GM23248 (cell line): Measurements from ENCODE around the gene VSIG8. TPM values are rescaled to one million over a fixed set of nuclear protein-coding genes. Genes with fewer than 3 reads are reported as not detected.
A peak's percentile ranks its signal among the peaks of the same experiment; 100 is the strongest.

Experiments
- DNase-seq: peaks from one replicate; pipeline ENCODE4 v3.0.0-alpha.2; 2015
- H2AFZ ChIP-seq: fragments of 200-600 bp; sonication (generic); 2 replicates; pipeline ENCODE4 v1.6.1; 2016; ENCODE audit warnings: antibody characterized with exemption
- H3F3A ChIP-seq: fragments of 200-600 bp; sonication (generic); 2 replicates; pipeline ENCODE4 v1.6.1; 2016; ENCODE audit warnings: mild to moderate bottlenecking, antibody characterized with exemption, mixed run types; ENCODE audit not compliant: insufficient read depth
- H3K27ac ChIP-seq: fragments of 200-600 bp; sonication (generic); 2 replicates; pipeline ENCODE4 v1.5.1; 2016; ENCODE audit warnings: mild to moderate bottlenecking
- H3K27me3 ChIP-seq: fragments of 200-600 bp; sonication (generic); replicated peaks from 2 replicates; pipeline ENCODE4 v1.6.1; 2016; ENCODE audit warnings: mild to moderate bottlenecking; ENCODE audit not compliant: insufficient read depth
- H3K36me3 ChIP-seq: fragments of 200-600 bp; sonication (generic); 2 replicates; pipeline ENCODE4 v1.6.1; 2016; ENCODE audit warnings: low read depth, mild to moderate bottlenecking
- H3K4me1 ChIP-seq: fragments of 200-600 bp; sonication (generic); 2 replicates; pipeline ENCODE4 v1.6.1; 2016; ENCODE audit warnings: mild to moderate bottlenecking; ENCODE audit not compliant: insufficient read depth
- H3K4me2 ChIP-seq: fragments of 200-600 bp; sonication (generic); one replicate; pipeline ENCODE4 v1.6.1; 2016; ENCODE audit warnings: mild to moderate bottlenecking; ENCODE audit not compliant: unreplicated experiment
- H3K4me3 ChIP-seq: fragments of 200-600 bp; sonication (generic); 2 replicates; pipeline ENCODE4 v1.5.1; 2016; ENCODE audit warnings: mild to moderate bottlenecking
- H3K79me2 ChIP-seq: fragments of 200-600 bp; sonication (generic); 2 replicates; pipeline ENCODE4 v1.6.1; 2016; ENCODE audit warnings: mild to moderate bottlenecking; ENCODE audit not compliant: insufficient read depth
- H3K9ac ChIP-seq: fragments of 200-600 bp; sonication (generic); 2 replicates; pipeline ENCODE4 v1.6.1; 2016; ENCODE audit warnings: mild to moderate bottlenecking
- H3K9me2 ChIP-seq: fragments of 200-600 bp; sonication (generic); 2 replicates; pipeline ENCODE4 v1.6.1; 2016; ENCODE audit warnings: mixed run types, mild to moderate bottlenecking, moderate library complexity; ENCODE audit not compliant: insufficient read depth
- H3K9me3 ChIP-seq: fragments of 200-600 bp; sonication (generic); one replicate; pipeline ENCODE4 v1.6.1; 2017; ENCODE audit warnings: low read depth
- H4K20me1 ChIP-seq: fragments of 200-600 bp; sonication (generic); 2 replicates; pipeline ENCODE4 v1.6.0; 2016; ENCODE audit not compliant: insufficient read depth
- EZH2 ChIP-seq: fragments of 200-600 bp; sonication (generic); IDR thresholded peaks from 2 replicates; pipeline ENCODE4 v1.6.1; 2018; ENCODE audit warnings: antibody characterized with exemption, mild to moderate bottlenecking; ENCODE audit not compliant: insufficient read depth, poor library complexity, severe bottlenecking
- EZH2phosphoT487 ChIP-seq: fragments of 200-600 bp; sonication (generic); IDR thresholded peaks from 2 replicates; pipeline ENCODE4 v1.6.1; 2018; ENCODE audit warnings: antibody characterized with exemption, moderate library complexity, mild to moderate bottlenecking, low read depth; ENCODE audit not compliant: insufficient read depth
- WGBS, 2 experiments: methylation state at CpG; one replicate each; pipeline ENCODE4 v1.1.6; 2015 to 2017; ENCODE audit warnings: low lambda C conversion rate in 2 of 2, low coverage in 1 of 2; ENCODE audit errors: missing lambda C conversion rate in 2 of 2; 5-methylcytosine and 5-hydroxymethylcytosine counted together
- in situ Hi-C: fragments of 300-500 bp; cut with MboI; formaldehyde crosslinking; loops from 2 replicates; pipeline ENCODE4 v1.15.0; 2020
- polyA plus RNA-seq: library from polyadenylated mRNA; unstranded; fragments of >200 nt; fragmentation: Nextera tagmentation; extraction: Ambion mirVana; gene quantifications from 2 replicates; pipeline ENCODE4 v1.2.1, GENCODE V29; 2016
- total RNA-seq: library from RNA; depleted of rRNA; stranded (reverse); fragments of >200 nt; shearing (Covaris generic); gene quantifications from 2 replicates; pipeline ENCODE4 v1.2.3, GENCODE V29; 2014

VSIG8 gene
- total and polyA plus RNA-seq, 2 experiments from 2014 or later = not detected

DNA sequence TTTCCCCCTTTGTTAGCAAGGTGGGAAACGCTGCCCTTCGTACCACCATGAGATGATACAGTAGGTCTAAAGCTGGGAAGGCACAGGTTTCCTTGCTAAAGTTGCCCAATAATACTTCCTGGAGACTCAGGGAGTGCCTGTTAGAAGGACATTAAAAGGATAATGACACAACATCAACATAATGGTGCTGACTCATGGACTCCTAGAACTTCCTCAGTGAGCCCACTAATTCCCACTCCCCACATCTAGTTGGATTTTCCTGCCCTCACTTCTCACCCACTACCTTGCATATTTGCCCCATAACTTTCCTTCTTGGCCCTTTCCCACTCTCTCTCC is 20.0 kb upstream of the VSIG8 start:
- H3K4me2 ChIP-seq = peak overlapping the region; percentile 72
- no peaks in the 10 kb centered on the region for H3K9me3 ChIP-seq
- no peaks in the 10 kb centered on the region for H3K36me3 ChIP-seq
- peaks cover 36% of the 10 kb centered on the region for H3K4me1 ChIP-seq
- H3K9me2 ChIP-seq = no peaks in the 10 kb centered on the region
- no peaks in the 10 kb centered on the region for H3K79me2 ChIP-seq
- 0 out of 2 replicates have a peak overlapping the region, but pooled peaks have one; percentile 14 for H3K4me3 ChIP-seq
- peaks cover 36% of the 10 kb centered on the region for H3F3A ChIP-seq
- H3K27ac ChIP-seq = peak overlapping the region; percentile 79
- peak; percentile 72 for DNase-seq
- peak overlapping the region; percentile 51 for H3K9ac ChIP-seq
- TF ChIP-seq EZH2 (no peak), EZH2phosphoT487 (no peak)
- H3K27me3 ChIP-seq = no peaks in the 10 kb centered on the region
- WGBS, 2 experiments = 90 to 100% methylated on average over 2 of the region's 2 CpGs
- no peak overlapping the region for H2AFZ ChIP-seq
- H4K20me1 ChIP-seq = no peaks in the 10 kb centered on the region
- in situ Hi-C loops = no loop called here

GRCh38 chr1:159881622-159882526 is 19.4 kb upstream of the VSIG8 start:
- TF ChIP-seq EZH2phosphoT487 = no peak
- in situ Hi-C loops = no loop called here
- 25% methylated on average over 6 of the region's 6 CpGs for WGBS, 2 experiments
- Histone ChIP-seq H3K27ac (peak overlapping the region; percentile 79), H3K9ac (peak overlapping the region; percentile 51), H3K4me2 (peak overlapping the region; percentile 72), H2AFZ (no peak overlapping the region), H3K4me1 (peaks cover 36% of the 10 kb centered on the region), H3F3A (peaks cover 36% of the 10 kb centered on the region), H3K79me2 (no peaks in the 10 kb centered on the region), H3K36me3 (no peaks in the 10 kb centered on the region), H4K20me1 (no peaks in the 10 kb centered on the region), H3K27me3 (no peaks in the 10 kb centered on the region), H3K9me2 (no peaks in the 10 kb centered on the region), H3K9me3 (no peaks in the 10 kb centered on the region), H3K4me3 (0 out of 2 replicates have a peak overlapping the region, but pooled peaks have one; percentile 14)
- DNase-seq = peak; percentile 94

- H3K4me2 ChIP-seq = peak overlapping the region; percentile 25
- peaks cover 36% of the 10 kb centered on the region for H3F3A ChIP-seq
- no peaks in the 10 kb centered on the region for H3K36me3 ChIP-seq
- 0 out of 2 replicates have a peak overlapping the region, but pooled peaks have one; percentile 2 for H3K4me3 ChIP-seq
- in situ Hi-C loops = no loop called here
- no peaks in the 10 kb centered on the region for H4K20me1 ChIP-seq
- peak; percentile 26 for DNase-seq
- H3K27me3 ChIP-seq = no peaks in the 10 kb centered on the region
- no peak for TF ChIP-seq EZH2phosphoT487
- no peak for TF ChIP-seq EZH2
- no peaks in the 10 kb centered on the region for H3K9me2 ChIP-seq
- H3K27ac ChIP-seq = peak overlapping the region; percentile 48
- H3K4me1 ChIP-seq = peaks cover 36% of the 10 kb centered on the region
- no peaks in the 10 kb centered on the region for H3K9me3 ChIP-seq
- 0 out of 2 replicates have a peak overlapping the region, but pooled peaks have one; percentile 4 for H2AFZ ChIP-seq
- no peaks in the 10 kb centered on the region for H3K79me2 ChIP-seq
- WGBS, 2 experiments = 55 to 78% methylated on average over 3 of the region's 3 CpGs
- H3K9ac ChIP-seq = no peak overlapping the region
Measured at GRCh38 chr1:159880430-159880829, 18.0 kb upstream of the VSIG8 start.

GRCh38 chr1:159879977-159880376 is 17.5 kb upstream of the VSIG8 start:
- no peak overlapping the region for H3K9ac ChIP-seq
- no peaks in the 10 kb centered on the region for H3K9me3 ChIP-seq
- no peaks in the 10 kb centered on the region for H3K27me3 ChIP-seq
- H3K79me2 ChIP-seq = no peaks in the 10 kb centered on the region
- peak overlapping the region; percentile 48 for H3K27ac ChIP-seq
- no peaks in the 10 kb centered on the region for H3K36me3 ChIP-seq
- DNase-seq = peak; percentile 89
- peaks cover 36% of the 10 kb centered on the region for H3F3A ChIP-seq
- TF ChIP-seq EZH2 = no peak
- TF ChIP-seq EZH2phosphoT487 = no peak
- 2 to 3% methylated on average over 4 of the region's 4 CpGs for WGBS, 2 experiments
- in situ Hi-C loops = no loop called here
- peaks cover 36% of the 10 kb centered on the region for H3K4me1 ChIP-seq
- no peaks in the 10 kb centered on the region for H4K20me1 ChIP-seq
- 0 out of 2 replicates have a peak overlapping the region, but pooled peaks have one; percentile 4 for H2AFZ ChIP-seq
- 0 out of 2 replicates have a peak overlapping the region, but pooled peaks have one; percentile 2 for H3K4me3 ChIP-seq
- H3K9me2 ChIP-seq = no peaks in the 10 kb centered on the region
- H3K4me2 ChIP-seq = peak overlapping the region; percentile 25
